GM21360 (cell line): ENCODE measurements around the gene RPUSD1.
"Not testable (repeated sequence)": the region's sequence is repeated elsewhere in the genome, so short reads cannot be mapped to it uniquely, and the experiment has no call there.

ENCODE experiments used
- ATAC-seq: cut with Tn5 transposase; IDR thresholded peaks from one replicate; pipeline ENCODE4 v1.9.1; 2021; ENCODE audit warnings: mild to moderate bottlenecking, moderate library complexity; ENCODE audit not compliant: unreplicated experiment

The RPUSD1 gene, protein sequence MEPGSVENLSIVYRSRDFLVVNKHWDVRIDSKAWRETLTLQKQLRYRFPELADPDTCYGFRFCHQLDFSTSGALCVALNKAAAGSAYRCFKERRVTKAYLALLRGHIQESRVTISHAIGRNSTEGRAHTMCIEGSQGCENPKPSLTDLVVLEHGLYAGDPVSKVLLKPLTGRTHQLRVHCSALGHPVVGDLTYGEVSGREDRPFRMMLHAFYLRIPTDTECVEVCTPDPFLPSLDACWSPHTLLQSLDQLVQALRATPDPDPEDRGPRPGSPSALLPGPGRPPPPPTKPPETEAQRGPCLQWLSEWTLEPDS

GRCh38 chr16:787978-788398 is at the start of gene RPUSD1:
RPUSD1 (minus strand) TSS chr16:788381; CDS start chr16:787737, 644 bp downstream.
- ATAC-seq: peak; percentile 2

DNA sequence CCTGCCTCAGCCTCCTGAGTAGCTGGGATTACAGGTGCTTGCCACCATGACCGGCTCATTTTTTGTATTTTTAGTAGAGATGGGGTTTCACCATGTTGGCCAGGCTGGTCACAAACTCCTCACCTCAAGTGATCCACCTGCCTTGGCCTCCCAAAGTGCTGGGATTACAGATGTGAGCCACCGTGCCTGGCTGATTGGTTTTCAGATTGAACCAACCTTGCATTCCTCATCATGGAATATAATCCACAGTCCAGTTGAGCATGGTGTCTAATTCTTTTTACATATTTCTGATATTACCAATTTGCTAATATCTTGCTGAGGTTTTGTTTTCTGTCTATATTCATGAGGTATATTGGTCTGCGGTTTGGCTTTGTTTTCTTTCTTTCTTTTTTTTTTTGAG is 48.6 kb upstream of the RPUSD1 start:
- ATAC-seq: not testable (repeated sequence)

GRCh38 chr16:836221-836620 is 48.0 kb upstream of the RPUSD1 start:
- ATAC-seq: no peak

GRCh38 chr16:835373-835772 is 47.2 kb upstream of the RPUSD1 start:
- ATAC-seq: no peak

GRCh38 chr16:833411-833810 is 45.2 kb upstream of the RPUSD1 start:
- ATAC-seq: no peak

- no peak for ATAC-seq
Observed at GRCh38 chr16:832652-833336, 44.6 kb upstream of the RPUSD1 start.

DNA sequence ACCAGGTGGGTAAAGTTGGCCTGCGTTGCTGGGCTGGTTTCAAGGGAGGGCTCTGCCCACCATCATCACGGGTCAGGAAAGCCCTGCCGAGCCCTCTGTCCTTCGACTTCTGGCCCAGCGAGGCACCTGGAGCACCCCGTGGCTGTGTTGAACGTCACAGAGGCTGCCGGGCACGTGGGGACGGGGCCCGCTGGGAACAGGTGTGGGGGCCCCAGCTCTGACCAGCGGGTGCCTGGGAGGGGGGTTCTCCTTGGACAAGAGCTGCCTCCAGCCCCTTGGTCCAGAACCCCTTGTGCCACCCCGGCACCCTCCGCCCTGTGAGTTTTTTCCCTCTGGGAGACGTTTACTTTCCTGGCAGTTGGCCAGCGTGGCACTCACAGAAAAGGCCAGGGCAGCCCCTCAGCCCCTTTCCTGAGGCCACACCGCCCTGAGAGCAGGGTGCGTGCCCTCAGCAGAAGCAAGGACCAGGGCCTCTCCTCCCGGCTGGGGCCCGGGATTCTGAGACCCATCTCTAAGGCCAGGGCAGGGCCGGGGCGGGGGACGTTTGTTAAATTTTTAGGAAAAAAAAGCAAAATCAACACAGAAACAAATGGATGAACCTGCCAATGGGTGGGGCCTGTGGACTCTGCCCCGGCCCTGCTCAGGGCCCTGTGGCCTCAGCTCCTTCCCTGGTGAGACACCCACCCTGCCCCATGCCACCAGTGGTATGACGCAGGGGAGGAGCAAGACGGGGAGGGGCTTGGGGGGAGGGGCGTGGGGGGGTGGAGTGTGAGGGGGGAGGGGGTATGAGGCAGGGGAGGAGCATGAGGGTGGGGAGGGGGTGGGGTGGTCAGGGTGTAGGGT is 43.6 kb upstream of the RPUSD1 start:
- ATAC-seq: no peak

DNA sequence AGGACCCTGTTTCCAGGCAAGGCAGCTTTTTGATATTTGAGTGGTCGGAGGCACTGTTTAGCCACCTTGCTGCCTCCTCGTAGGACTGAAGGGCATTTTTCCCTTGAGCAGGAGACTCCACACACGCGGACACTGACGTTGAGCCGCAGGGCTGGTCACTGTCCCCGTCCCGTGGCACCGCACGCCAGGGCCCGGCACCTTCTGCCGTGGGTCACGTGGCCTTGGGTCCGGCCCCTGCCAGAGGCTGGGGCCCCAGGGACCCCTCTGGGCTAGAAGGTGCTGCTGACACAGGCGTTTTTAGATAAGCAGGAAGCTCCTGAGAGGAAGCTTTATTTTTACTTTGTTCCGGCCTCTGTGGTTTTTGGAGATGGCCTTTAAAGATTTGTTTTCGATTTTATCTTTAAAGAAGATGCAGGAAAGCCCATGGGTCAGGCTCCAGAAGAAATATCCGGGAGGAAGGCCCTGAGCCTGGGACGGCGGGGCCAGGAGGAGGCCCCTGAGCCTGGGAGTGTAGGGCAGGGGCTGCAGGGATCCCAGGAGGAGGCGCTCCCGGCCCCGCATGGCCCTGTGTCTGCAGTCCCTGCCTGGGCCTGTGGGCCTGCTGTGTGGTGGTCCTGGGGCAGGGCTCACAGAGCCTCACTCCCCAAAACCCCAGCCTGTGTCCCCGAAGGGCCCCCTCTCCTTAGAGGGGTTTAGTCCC is 42.8 kb upstream of the RPUSD1 start:
- no peak for ATAC-seq

DNA sequence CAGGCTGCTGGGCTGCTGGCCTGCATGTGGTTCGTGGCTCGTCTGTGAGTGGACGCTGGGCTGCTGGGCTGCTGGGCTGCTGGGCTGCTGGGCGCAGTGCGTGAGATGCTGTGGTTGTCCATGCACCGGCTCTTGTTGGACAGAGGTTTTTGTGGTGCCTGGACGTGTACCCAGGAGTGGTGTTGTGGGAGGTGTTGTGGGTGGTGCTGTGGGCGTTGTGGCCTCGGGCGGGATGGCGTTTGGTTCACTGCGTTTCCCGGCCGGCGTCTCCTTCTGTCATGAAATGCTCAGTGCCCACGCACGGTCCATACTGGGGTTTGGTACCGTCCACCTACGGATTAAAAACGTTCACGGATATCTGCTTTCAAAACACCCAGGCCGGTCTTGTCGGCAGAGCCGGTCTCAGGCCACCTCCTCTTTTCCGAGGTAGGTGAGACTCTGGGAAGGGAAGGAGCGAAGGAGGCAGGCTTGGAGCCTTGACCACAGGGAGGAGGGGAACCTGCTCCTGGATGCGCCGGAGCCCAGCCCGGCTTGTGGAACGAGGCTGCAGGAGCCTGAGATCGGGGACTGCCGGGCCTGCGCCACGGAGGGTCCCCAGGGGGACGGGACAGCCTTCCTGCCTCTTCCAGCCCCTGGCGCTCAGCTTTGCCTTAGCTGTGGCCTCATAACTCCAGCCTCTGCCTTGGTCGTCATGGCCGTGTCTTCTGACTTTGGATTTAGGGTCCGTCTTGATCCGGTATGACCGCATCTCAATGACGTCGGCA is 42.1 kb upstream of the RPUSD1 start:
- no peak for ATAC-seq

DNA sequence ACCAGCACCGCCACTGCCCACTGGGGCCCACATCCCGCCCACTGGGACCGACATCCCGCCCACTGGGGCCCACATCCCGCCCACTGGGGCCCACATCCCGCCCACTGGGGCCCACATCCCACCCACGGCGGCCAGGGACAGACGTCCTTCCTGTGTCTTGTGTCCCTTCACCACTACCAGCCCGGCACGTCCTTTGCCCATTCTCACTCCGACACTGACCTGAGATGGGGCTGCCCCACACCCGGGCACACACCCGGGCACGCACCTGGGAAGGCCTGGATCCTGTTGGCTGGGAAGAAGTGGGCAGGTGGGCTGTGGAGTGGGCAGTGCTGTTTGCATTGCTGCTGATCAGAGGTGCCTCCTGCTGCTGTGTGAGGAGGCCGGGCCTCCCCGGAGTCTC is 40.7 kb upstream of the RPUSD1 start:
- no peak for ATAC-seq

DNA sequence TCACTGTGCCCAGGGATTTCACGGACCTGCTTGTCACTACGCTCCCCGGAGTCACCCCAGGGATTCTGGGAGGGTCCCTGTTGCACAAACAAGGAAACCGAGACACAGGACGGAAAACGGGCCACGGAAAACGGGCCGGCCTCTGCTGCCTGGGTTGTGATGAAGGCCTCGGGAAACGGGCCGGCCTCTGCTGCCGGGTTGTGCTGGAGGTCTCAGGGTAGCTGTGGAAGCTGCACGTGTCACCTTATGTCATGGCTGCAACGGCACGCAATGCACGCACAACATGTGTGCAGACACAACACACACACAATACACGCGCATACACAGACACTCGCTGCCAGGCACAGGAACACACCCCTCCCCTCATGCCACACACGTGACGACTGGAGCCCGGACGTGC is 39.3 kb upstream of the RPUSD1 start:
- ATAC-seq: no peak

GRCh38 chr16:825341-826061 is 37.3 kb upstream of the RPUSD1 start:
- ATAC-seq: no peak

GRCh38 chr16:824601-825000 is 36.4 kb upstream of the RPUSD1 start:
- no peak for ATAC-seq

- no peak for ATAC-seq
Observed at GRCh38 chr16:824194-824593, 36.0 kb upstream of the RPUSD1 start.

DNA sequence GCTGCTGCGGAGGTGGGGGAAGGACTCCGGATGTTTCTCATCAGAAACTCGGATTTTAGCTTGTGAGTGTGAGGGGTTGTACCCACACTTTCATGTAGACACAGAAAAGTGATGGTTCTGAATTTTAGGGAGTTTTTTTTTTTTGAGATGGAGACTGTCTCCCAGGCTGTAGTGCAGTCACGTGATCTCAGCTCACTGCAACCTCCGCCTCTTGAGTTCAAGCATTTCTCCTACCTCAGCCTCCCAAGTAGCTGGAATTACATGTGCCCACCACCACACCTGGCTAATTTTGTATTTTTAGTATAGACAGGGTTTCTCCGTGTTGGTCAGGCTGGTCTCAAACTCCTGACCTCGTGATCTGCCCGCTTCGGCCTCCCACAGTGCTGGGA is 34.7 kb upstream of the RPUSD1 start:
- no peak for ATAC-seq

- no peak for ATAC-seq
Observed at GRCh38 chr16:822174-822908, 34.2 kb upstream of the RPUSD1 start.

- no peak for ATAC-seq
Observed at GRCh38 chr16:821751-822150, 33.6 kb upstream of the RPUSD1 start.

- ATAC-seq: no peak
Observed at GRCh38 chr16:820748-821147, 32.6 kb upstream of the RPUSD1 start.

GRCh38 chr16:820044-820408 is 31.8 kb upstream of the RPUSD1 start:
- not testable (repeated sequence) for ATAC-seq
